Uterus (tissue), 4 donors: Measurements from ENCODE around the gene ACOT6. TPM values are rescaled to one million over a fixed set of nuclear protein-coding genes. Genes with fewer than 3 reads are reported as not detected.

Experiments used
- DNase-seq, 2 donors: peaks; one replicate each; pipeline ENCODE4 v3.0.0-alpha.2; 2019 to 2020
- H3K27ac ChIP-seq, 2 donors: fragments of 200-600 bp; sonication (generic); 1 replicate in 1 of 2; 2 replicates in 1 of 2; pipeline ENCODE4 v1.5.1; 2016 to 2018
- H3K27me3 ChIP-seq, 2 donors: fragments of 200-600 bp; sonication (generic); one replicate each; pipeline ENCODE4 v1.5.1; 2018 to 2019; ENCODE audit warnings: control low read depth in 1 of 2
- H3K36me3 ChIP-seq, 2 donors: fragments of 200-600 bp; sonication (generic); one replicate each; pipeline ENCODE4 v1.5.1; 2019; ENCODE audit warnings: control low read depth in 1 of 2
- H3K4me1 ChIP-seq, 2 donors: fragments of 200-600 bp; sonication (generic); one replicate each; pipeline ENCODE4 v1.5.1; 2018 to 2019; ENCODE audit warnings: control low read depth in 1 of 2
- H3K4me3 ChIP-seq, 2 donors: fragments of 200-600 bp; sonication (generic); 1 replicate in 1 of 2; 2 replicates in 1 of 2; pipeline ENCODE4 v1.5.1; 2018 to 2019; ENCODE audit warnings: mild to moderate bottlenecking in 1 of 2
- H3K9me3 ChIP-seq, 2 donors: fragments of 200-600 bp; sonication (generic); one replicate each; pipeline ENCODE4 v1.5.1; 2019; ENCODE audit warnings: control low read depth in 1 of 2
- CTCF ChIP-seq, 4 experiments: fragments of 200-600 bp in 2 of 4; fragments of 450-650 bp in 2 of 4; sonication (generic) in 2 of 4; IDR thresholded peaks; one replicate each; pipeline ENCODE4 v1.5.1; 2016 to 2019; ENCODE audit warnings: antibody characterized with exemption in 4 of 4, mild to moderate bottlenecking in 2 of 4, moderate library complexity in 1 of 4
- POLR2A ChIP-seq, 2 donors: fragments of 450-650 bp; IDR thresholded peaks; one replicate each; pipeline ENCODE4 v1.6.1; 2016; ENCODE audit warnings: antibody characterized with exemption in 2 of 2, mild to moderate bottlenecking in 1 of 2, moderate library complexity in 1 of 2
- intact Hi-C: fragments of 100-400 bp; cut with DNase I; formaldehyde crosslinking; loops from one replicate; pipeline ENCODE4 v1.15.1; 2023; ENCODE audit warnings: low total_unique reads
- total RNA-seq, 4 donors: library from RNA; depleted of rRNA in 3 of 4; stranded (reverse); fragments of >200 nt in 3 of 4; gene quantifications; one replicate each; pipeline versions ENCODE4 v1.1.0 to v1.2.4, GENCODE V29; 2014 to 2023
- donor health status: DM: yes; HTN: yes; CAD: no.

ACOT6 gene
- total RNA-seq, 4 donors from 2014 or later: not detected

GRCh38 chr14:73599499-73599898 is 12.8 kb upstream of the ACOT6 start:
- intact Hi-C loops: no loop called here
- no peak overlapping the region for H3K4me3 ChIP-seq
- TF ChIP-seq CTCF (IDR thresholded peaks at IDR 0.05) (no peak), POLR2A (IDR thresholded peaks at IDR 0.05) (no peak)
- no peaks in the 10 kb centered on the region for H3K27me3 ChIP-seq
- no peak for DNase-seq
- no peaks in the 10 kb centered on the region for H3K9me3 ChIP-seq
- no peaks in the 10 kb centered on the region for H3K4me1 ChIP-seq
- H3K27ac ChIP-seq: no peak overlapping the region
- no peaks in the 10 kb centered on the region for H3K36me3 ChIP-seq

DNA sequence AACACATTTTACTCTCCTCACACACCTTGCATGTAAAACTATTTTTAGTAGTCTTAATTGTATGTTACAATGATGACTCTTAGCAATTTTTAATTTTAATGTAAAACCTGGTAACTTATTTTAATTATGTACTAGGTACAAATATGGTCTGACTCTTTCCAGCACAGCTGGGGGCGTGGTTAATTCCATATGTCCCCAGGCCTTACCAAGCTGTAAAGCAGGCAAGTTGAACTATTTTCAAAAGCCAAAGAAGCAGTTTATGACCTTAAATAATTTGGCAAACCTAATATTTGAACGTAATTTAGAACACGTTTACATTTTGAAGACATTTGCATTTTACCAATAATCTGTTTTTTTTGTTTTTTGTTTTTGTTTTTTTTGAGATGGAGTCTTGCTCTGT is 9.3 kb upstream of the ACOT6 start:
- Histone ChIP-seq H3K27me3 (no peaks in the 10 kb centered on the region), H3K36me3 (no peaks in the 10 kb centered on the region), H3K4me3 (no peak overlapping the region), H3K27ac (no peak overlapping the region), H3K9me3 (no peaks in the 10 kb centered on the region), H3K4me1 (no peaks in the 10 kb centered on the region)
- no peak for DNase-seq
- intact Hi-C loops: no loop called here
- no peak for TF ChIP-seq CTCF (IDR thresholded peaks at IDR 0.05)
- TF ChIP-seq POLR2A (IDR thresholded peaks at IDR 0.05): no peak

DNA sequence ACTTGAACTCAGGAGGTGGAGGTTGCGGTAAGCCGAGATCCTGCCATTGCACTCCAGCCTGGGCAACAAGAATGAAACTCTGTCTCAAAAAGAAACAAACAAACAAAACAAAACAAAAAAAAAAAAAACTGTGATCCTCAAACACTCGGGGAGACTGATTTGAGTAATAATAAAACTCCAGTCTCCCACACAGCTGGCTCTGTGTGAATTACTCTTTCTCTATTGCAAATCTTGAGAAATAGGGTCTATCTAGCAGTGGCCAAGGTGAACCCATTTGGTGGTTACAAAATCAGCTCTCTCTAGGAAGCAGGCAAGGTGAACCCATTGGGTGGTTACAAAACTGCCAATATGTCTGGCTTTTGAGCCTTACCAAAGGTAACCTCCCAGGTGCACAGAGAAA is 6.0 kb upstream of the ACOT6 start:
- Histone ChIP-seq H3K4me1 (no peaks in the 10 kb centered on the region), H3K4me3 (no peak overlapping the region), H3K27me3 (no peaks in the 10 kb centered on the region), H3K9me3 (no peaks in the 10 kb centered on the region), H3K27ac (no peak overlapping the region), H3K36me3 (no peaks in the 10 kb centered on the region)
- intact Hi-C loops: no loop called here
- TF ChIP-seq CTCF (IDR thresholded peaks at IDR 0.05) (no peak), POLR2A (IDR thresholded peaks at IDR 0.05) (no peak)
- no peak for DNase-seq

GRCh38 chr14:73607241-73607640 is 5.1 kb upstream of the ACOT6 start:
- TF ChIP-seq CTCF (IDR thresholded peaks at IDR 0.05): no peak
- no peak for TF ChIP-seq POLR2A (IDR thresholded peaks at IDR 0.05)
- no peaks in the 10 kb centered on the region for H3K9me3 ChIP-seq
- intact Hi-C loops: no loop called here
- no peaks in the 10 kb centered on the region for H3K27me3 ChIP-seq
- H3K4me1 ChIP-seq: no peaks in the 10 kb centered on the region
- H3K36me3 ChIP-seq: no peaks in the 10 kb centered on the region
- no peak for DNase-seq
- H3K4me3 ChIP-seq: no peak overlapping the region
- no peak overlapping the region for H3K27ac ChIP-seq

DNA sequence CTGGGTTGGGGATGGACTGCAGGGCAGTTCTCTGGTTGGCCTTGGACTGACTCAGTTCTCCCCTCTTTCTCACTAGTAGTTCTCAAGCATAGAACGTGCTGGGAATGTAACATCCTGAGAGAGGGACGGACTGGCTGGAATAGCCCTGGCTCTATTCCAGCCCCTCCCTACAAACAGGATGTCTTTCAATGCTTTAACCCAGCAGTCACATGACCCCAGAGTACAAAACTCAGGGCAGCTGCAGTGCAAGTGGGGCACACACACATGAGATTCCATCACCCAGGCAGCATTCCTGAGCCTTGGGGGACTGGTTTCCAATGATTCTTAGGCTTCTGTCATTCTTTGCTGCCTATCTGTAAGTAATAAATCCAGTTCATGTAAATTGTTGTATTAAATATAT is 1.6 kb upstream of the ACOT6 start:
- no peak for TF ChIP-seq CTCF (IDR thresholded peaks at IDR 0.05)
- no peak for TF ChIP-seq POLR2A (IDR thresholded peaks at IDR 0.05)
- Histone ChIP-seq H3K27ac (no peak overlapping the region), H3K4me1 (no peaks in the 10 kb centered on the region), H3K27me3 (no peaks in the 10 kb centered on the region), H3K4me3 (no peak overlapping the region), H3K36me3 (no peaks in the 10 kb centered on the region), H3K9me3 (no peaks in the 10 kb centered on the region)
- intact Hi-C loops: no loop called here
- no peak for DNase-seq
